Stimulated activated CD4-positive, alpha-beta T cell treated with anti-CD3 and anti-CD28 coated beads, Interleukin-4, amount 100 ng/mL, for 1 hour (primary cell): Measurements from ENCODE around the gene SYNGR1.

ENCODE experiments used
- DNase-seq: peaks from one replicate; pipeline ENCODE4 v3.0.0-alpha.2; 2020

Gene SYNGR1

GRCh38 chr22:39433476-39434242, 83.9 kb downstream of the SYNGR1 start:
- DNase-seq, result no peak

- no peak for DNase-seq
Observed at GRCh38 chr22:39434243-39434653, 84.5 kb downstream of the SYNGR1 start.

- DNase-seq, result no peak
Observed at GRCh38 chr22:39434721-39435120, 84.9 kb downstream of the SYNGR1 start.
